ENCODE data around the gene RTF2. TPM values are rescaled to one million over a fixed set of nuclear protein-coding genes. Genes with fewer than 3 reads are reported as not detected.

The RTF2 gene, protein sequence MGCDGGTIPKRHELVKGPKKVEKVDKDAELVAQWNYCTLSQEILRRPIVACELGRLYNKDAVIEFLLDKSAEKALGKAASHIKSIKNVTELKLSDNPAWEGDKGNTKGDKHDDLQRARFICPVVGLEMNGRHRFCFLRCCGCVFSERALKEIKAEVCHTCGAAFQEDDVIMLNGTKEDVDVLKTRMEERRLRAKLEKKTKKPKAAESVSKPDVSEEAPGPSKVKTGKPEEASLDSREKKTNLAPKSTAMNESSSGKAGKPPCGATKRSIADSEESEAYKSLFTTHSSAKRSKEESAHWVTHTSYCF
- 111 TPM for polyA plus RNA-seq (2013)

GRCh38 chr20:56468316-56469076 is at the start of gene RTF2:
Gene RTF2 (plus strand): TSS chr20:56468627. CDS start chr20:56468698, 71 bp downstream.
- CTCF ChIA-PET = interaction anchor here (1.2 to 1.3 kb wide), 3 partner anchors 12 to 68 kb away, joined by 3 read pairs; no protein-coding TSS in a partner anchor
- H3K36me3 ChIP-seq (ENCODE audit: control insufficient read depth in 4 of 4, insufficient read depth in 4 of 4, low read length in 3 of 4) = peaks cover 2 to 21% (median 11%) of the 10 kb centered on the region in 4 experiments
- DNase-seq = peak; percentile 96 to 98 (median 98)
- H3K27ac ChIP-seq (ENCODE audit: insufficient read depth in 1 of 2, low read depth in 1 of 2, low read length in 2 of 2, poor library complexity in 1 of 2, severe bottlenecking in 2 of 2) = peak within 1 kb of the TSS; percentile 99
- peaks cover 24 to 55% (median 38%) of the 10 kb centered on the region in 4 experiments for H3K4me1 ChIP-seq (ENCODE audit: control extremely low read depth in 1 of 4, control insufficient read depth in 4 of 4, insufficient read depth in 4 of 4, low read length in 3 of 4)
- H3K9me3 ChIP-seq (ENCODE audit: control extremely low read depth in 1 of 5, control insufficient read depth in 4 of 5, insufficient read depth in 2 of 5, low read depth in 1 of 5, low read length in 4 of 5) = no peaks in the 10 kb centered on the region
- H3K27me3 ChIP-seq (replicated peaks in 2 of 5; ENCODE audit: control insufficient read depth in 4 of 5, insufficient read depth in 5 of 5, low read length in 4 of 5) = no peaks in the 10 kb centered on the region
- WGBS (ENCODE audit: insufficient coverage) = 0% methylated on average over 52 of the region's 55 CpGs
- POLR2A ChIA-PET = interaction anchor here (0.8 to 1.5 kb wide), 4 partner anchors 16 to 76 kb away, joined by 4 to 6 read pairs (median 4); partner anchors contain the start of genes AURKA, CASS4 and CSTF1
- H3K4me3 ChIP-seq (ENCODE audit: control insufficient read depth in 1 of 7, extremely low read depth in 1 of 7, insufficient read depth in 4 of 7, low read depth in 2 of 7, low read length in 6 of 7) = peak within 1 kb of the TSS; percentile 72 to 100 (median 97)

GRCh38 chr20:56420028-56420427 is 48.4 kb upstream of the RTF2 start:
- no CpG with 5 or more reads among the region's 2 CpGs for WGBS (ENCODE audit: insufficient coverage)
- Histone ChIP-seq H3K4me1 (ENCODE audit: control extremely low read depth in 1 of 4, control insufficient read depth in 4 of 4, insufficient read depth in 4 of 4, low read length in 3 of 4) (peaks cover 30 to 85% (median 63%) of the 10 kb centered on the region in 4 experiments), H3K4me3 (ENCODE audit: control insufficient read depth in 1 of 7, extremely low read depth in 1 of 7, insufficient read depth in 4 of 7, low read depth in 2 of 7, low read length in 6 of 7) (no peak overlapping the region), H3K36me3 (ENCODE audit: control insufficient read depth in 4 of 4, insufficient read depth in 4 of 4, low read length in 3 of 4) (peaks cover 0 to 11% (median 0%) of the 10 kb centered on the region in 4 experiments), H3K27ac (ENCODE audit: insufficient read depth in 1 of 2, low read depth in 1 of 2, low read length in 2 of 2, poor library complexity in 1 of 2, severe bottlenecking in 2 of 2) (peak overlapping the region; percentile 17 to 73), H3K27me3 (replicated peaks in 2 of 5; ENCODE audit: control insufficient read depth in 4 of 5, insufficient read depth in 5 of 5, low read length in 4 of 5) (no peaks in the 10 kb centered on the region), H3K9me3 (ENCODE audit: control extremely low read depth in 1 of 5, control insufficient read depth in 4 of 5, insufficient read depth in 2 of 5, low read depth in 1 of 5, low read length in 4 of 5) (no peaks in the 10 kb centered on the region)
- POLR2A ChIA-PET = no interaction called here
- DNase-seq = no peak
- CTCF ChIA-PET = interaction anchor here (1.1 to 3.0 kb wide), 4 partner anchors 9 to 96 kb away, joined by 3 to 8 read pairs (median 5); no protein-coding TSS in a partner anchor

- peaks cover 30 to 84% (median 63%) of the 10 kb centered on the region in 4 experiments for H3K4me1 ChIP-seq (ENCODE audit: control extremely low read depth in 1 of 4, control insufficient read depth in 4 of 4, insufficient read depth in 4 of 4, low read length in 3 of 4)
- CTCF ChIA-PET = interaction anchor here (2.1 to 2.9 kb wide), 2 partner anchors 9 to 43 kb away, joined by 8 to 15 read pairs; partner anchors contain the start of gene CASS4
- 73% methylated on average over 7 of the region's 11 CpGs for WGBS (ENCODE audit: insufficient coverage)
- H3K4me3 ChIP-seq (ENCODE audit: control insufficient read depth in 1 of 7, extremely low read depth in 1 of 7, insufficient read depth in 4 of 7, low read depth in 2 of 7, low read length in 6 of 7) = no peak overlapping the region
- peaks cover 0 to 14% (median 0%) of the 10 kb centered on the region in 4 experiments for H3K36me3 ChIP-seq (ENCODE audit: control insufficient read depth in 4 of 4, insufficient read depth in 4 of 4, low read length in 3 of 4)
- H3K27me3 ChIP-seq (replicated peaks in 2 of 5; ENCODE audit: control insufficient read depth in 4 of 5, insufficient read depth in 5 of 5, low read length in 4 of 5) = no peaks in the 10 kb centered on the region
- POLR2A ChIA-PET = interaction anchor here (1.1 kb wide), 1 partner anchor 9 kb away, joined by 4 read pairs; the partner anchor contains the start of gene CASS4
- no peaks in the 10 kb centered on the region for H3K9me3 ChIP-seq (ENCODE audit: control extremely low read depth in 1 of 5, control insufficient read depth in 4 of 5, insufficient read depth in 2 of 5, low read depth in 1 of 5, low read length in 4 of 5)
- peak overlapping the region in 1 of 2 experiments; percentile 35 for H3K27ac ChIP-seq (ENCODE audit: insufficient read depth in 1 of 2, low read depth in 1 of 2, low read length in 2 of 2, poor library complexity in 1 of 2, severe bottlenecking in 2 of 2)
- no peak for DNase-seq
Measured at GRCh38 chr20:56420940-56421688, 47.3 kb upstream of the RTF2 start.

GRCh38 chr20:56422076-56422823 is 46.2 kb upstream of the RTF2 start:
- peak overlapping the region in 1 of 7 experiments; percentile 5 for H3K4me3 ChIP-seq (ENCODE audit: control insufficient read depth in 1 of 7, extremely low read depth in 1 of 7, insufficient read depth in 4 of 7, low read depth in 2 of 7, low read length in 6 of 7)
- peak overlapping the region; percentile 22 to 40 for H3K27ac ChIP-seq (ENCODE audit: insufficient read depth in 1 of 2, low read depth in 1 of 2, low read length in 2 of 2, poor library complexity in 1 of 2, severe bottlenecking in 2 of 2)
- no peaks in the 10 kb centered on the region for H3K9me3 ChIP-seq (ENCODE audit: control extremely low read depth in 1 of 5, control insufficient read depth in 4 of 5, insufficient read depth in 2 of 5, low read depth in 1 of 5, low read length in 4 of 5)
- WGBS (ENCODE audit: insufficient coverage) = 43% methylated on average over 8 of the region's 9 CpGs
- peaks cover 0 to 10% (median 0%) of the 10 kb centered on the region in 4 experiments for H3K36me3 ChIP-seq (ENCODE audit: control insufficient read depth in 4 of 4, insufficient read depth in 4 of 4, low read length in 3 of 4)
- DNase-seq = peak; percentile 42 to 64 (median 50)
- H3K27me3 ChIP-seq (replicated peaks in 2 of 5; ENCODE audit: control insufficient read depth in 4 of 5, insufficient read depth in 5 of 5, low read length in 4 of 5) = no peaks in the 10 kb centered on the region
- ChIA-PET CTCF (interaction anchor here (0.7 to 2.9 kb wide), 2 partner anchors 10 to 24 kb away, joined by 3 to 15 read pairs; partner anchors contain the start of gene CASS4), POLR2A (interaction anchor here (0.6 kb wide), 1 partner anchor 78 kb away, joined by 3 read pairs; no protein-coding TSS in a partner anchor)
- H3K4me1 ChIP-seq (ENCODE audit: control extremely low read depth in 1 of 4, control insufficient read depth in 4 of 4, insufficient read depth in 4 of 4, low read length in 3 of 4) = peaks cover 28 to 84% (median 57%) of the 10 kb centered on the region in 4 experiments

DNA sequence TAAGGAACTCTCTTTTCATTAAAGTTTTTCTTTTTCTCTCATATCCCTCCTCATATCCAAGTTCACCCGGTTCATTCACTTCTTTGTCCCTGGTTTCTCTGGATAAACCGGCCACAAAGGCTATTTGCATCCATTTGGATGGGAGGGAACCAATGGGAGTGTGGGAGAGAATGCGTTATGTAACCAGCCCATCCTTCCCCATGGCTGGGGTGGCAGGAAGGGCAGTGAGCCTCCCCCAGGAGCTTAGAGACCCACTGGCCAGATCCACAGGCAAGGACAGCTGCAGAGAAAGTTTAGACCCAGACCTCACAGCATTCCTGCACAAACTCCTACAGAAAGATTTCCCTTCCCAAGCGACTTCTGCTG is 45.6 kb upstream of the RTF2 start:
- H3K4me3 ChIP-seq (ENCODE audit: control insufficient read depth in 1 of 7, extremely low read depth in 1 of 7, insufficient read depth in 4 of 7, low read depth in 2 of 7, low read length in 6 of 7) = peak overlapping the region in 1 of 7 experiments; percentile 0
- peak overlapping the region; percentile 22 to 40 for H3K27ac ChIP-seq (ENCODE audit: insufficient read depth in 1 of 2, low read depth in 1 of 2, low read length in 2 of 2, poor library complexity in 1 of 2, severe bottlenecking in 2 of 2)
- peaks cover 0 to 8% (median 0%) of the 10 kb centered on the region in 4 experiments for H3K36me3 ChIP-seq (ENCODE audit: control insufficient read depth in 4 of 4, insufficient read depth in 4 of 4, low read length in 3 of 4)
- CTCF ChIA-PET = interaction anchor here (0.6 to 2.9 kb wide), 3 partner anchors 11 to 87 kb away, joined by 3 to 15 read pairs (median 4); partner anchors contain the start of gene CASS4
- DNase-seq = no peak
- WGBS (ENCODE audit: insufficient coverage) = 100% methylated on average over 1 of the region's 4 CpGs
- POLR2A ChIA-PET = interaction anchor here (0.6 kb wide), 1 partner anchor 78 kb away, joined by 3 read pairs; no protein-coding TSS in a partner anchor
- no peaks in the 10 kb centered on the region for H3K9me3 ChIP-seq (ENCODE audit: control extremely low read depth in 1 of 5, control insufficient read depth in 4 of 5, insufficient read depth in 2 of 5, low read depth in 1 of 5, low read length in 4 of 5)
- H3K27me3 ChIP-seq (replicated peaks in 2 of 5; ENCODE audit: control insufficient read depth in 4 of 5, insufficient read depth in 5 of 5, low read length in 4 of 5) = no peaks in the 10 kb centered on the region
- peaks cover 28 to 84% (median 52%) of the 10 kb centered on the region in 4 experiments for H3K4me1 ChIP-seq (ENCODE audit: control extremely low read depth in 1 of 4, control insufficient read depth in 4 of 4, insufficient read depth in 4 of 4, low read length in 3 of 4)

GRCh38 chr20:56423211-56423610 is 45.2 kb upstream of the RTF2 start:
- DNase-seq = no peak
- H3K4me3 ChIP-seq (ENCODE audit: control insufficient read depth in 1 of 7, extremely low read depth in 1 of 7, insufficient read depth in 4 of 7, low read depth in 2 of 7, low read length in 6 of 7) = peak overlapping the region in 1 of 7 experiments; percentile 0
- H3K27ac ChIP-seq (ENCODE audit: insufficient read depth in 1 of 2, low read depth in 1 of 2, low read length in 2 of 2, poor library complexity in 1 of 2, severe bottlenecking in 2 of 2) = peak overlapping the region in 1 of 2 experiments; percentile 22
- H3K9me3 ChIP-seq (ENCODE audit: control extremely low read depth in 1 of 5, control insufficient read depth in 4 of 5, insufficient read depth in 2 of 5, low read depth in 1 of 5, low read length in 4 of 5) = no peaks in the 10 kb centered on the region
- no CpG with 5 or more reads among the region's 1 CpG for WGBS (ENCODE audit: insufficient coverage)
- ChIA-PET POLR2A (no interaction called here), CTCF (interaction anchor here (0.6 to 2.9 kb wide), 5 partner anchors 11 to 87 kb away, joined by 3 to 15 read pairs (median 3); partner anchors contain the start of gene CASS4)
- peaks cover 0 to 8% (median 0%) of the 10 kb centered on the region in 4 experiments for H3K36me3 ChIP-seq (ENCODE audit: control insufficient read depth in 4 of 4, insufficient read depth in 4 of 4, low read length in 3 of 4)
- peaks cover 26 to 84% (median 48%) of the 10 kb centered on the region in 4 experiments for H3K4me1 ChIP-seq (ENCODE audit: control extremely low read depth in 1 of 4, control insufficient read depth in 4 of 4, insufficient read depth in 4 of 4, low read length in 3 of 4)
- no peaks in the 10 kb centered on the region for H3K27me3 ChIP-seq (replicated peaks in 2 of 5; ENCODE audit: control insufficient read depth in 4 of 5, insufficient read depth in 5 of 5, low read length in 4 of 5)
